Breast epithelium (tissue), 4 donors: Measurements from ENCODE around the gene SMPDL3B. TPM values are rescaled to one million over a fixed set of nuclear protein-coding genes. Genes with fewer than 3 reads are reported as not detected.

Experiments
- DNase-seq, 2 donors: peaks; one replicate each; pipeline ENCODE4 v3.0.0-alpha.2; 2019; ENCODE audit warnings: low spot score in 2 of 2
- H3K27ac ChIP-seq, 2 donors: fragments of 200-600 bp; sonication (generic) in 1 of 2; one replicate each; pipeline ENCODE4 v1.5.1; 2016 to 2019; ENCODE audit warnings: mild to moderate bottlenecking in 1 of 2
- H3K27me3 ChIP-seq, 2 donors: fragments of 200-600 bp; sonication (generic) in 1 of 2; one replicate each; pipeline versions ENCODE4 v1.5.1 to v1.6.0; 2017 to 2019; ENCODE audit warnings: control low read depth in 1 of 2, mild to moderate bottlenecking in 1 of 2
- H3K36me3 ChIP-seq: fragments of 200-600 bp; one replicate; pipeline ENCODE4 v1.5.1; 2019
- H3K4me1 ChIP-seq, 2 donors: fragments of 200-600 bp; sonication (generic); one replicate each; pipeline ENCODE4 v1.5.1; 2016 to 2019; ENCODE audit warnings: control low read depth in 1 of 2
- H3K4me3 ChIP-seq, 3 donors: fragments of 200-600 bp; sonication (generic); 1 replicate in 2 of 3; 2 replicates in 1 of 3; pipeline ENCODE4 v1.5.1; 2016 to 2019; ENCODE audit warnings: mild to moderate bottlenecking in 3 of 3, moderate library complexity in 2 of 3
- H3K9me3 ChIP-seq, 2 donors: fragments of 200-600 bp; sonication (generic) in 1 of 2; one replicate each; pipeline ENCODE4 v1.5.1; 2016 to 2019; ENCODE audit warnings: control low read depth in 1 of 2
- POLR2A ChIP-seq: fragments of 450-650 bp; IDR thresholded peaks from one replicate; pipeline ENCODE4 v1.6.1; 2016; ENCODE audit warnings: antibody characterized with exemption, mild to moderate bottlenecking, moderate library complexity
- POLR2AphosphoS5 ChIP-seq, 3 donors: sonication (generic); formaldehyde crosslinking; IDR thresholded peaks; one replicate each; pipeline ENCODE4 v1.6.1; 2017; ENCODE audit warnings: antibody characterized with exemption in 3 of 3
- intact Hi-C: fragments of 100-400 bp; cut with DNase I; formaldehyde crosslinking; loops from one replicate; pipeline ENCODE4 v1.15.1; 2023; ENCODE audit warnings: low total_unique reads
- total RNA-seq, 3 donors: library from RNA; depleted of rRNA; stranded (reverse); fragments of >200 nt; gene quantifications; one replicate each; pipeline ENCODE4 v1.1.0, GENCODE V29; 2016
- TF ChIP-seq, protein P1 (sequence below), 3 donors: fragments of 450-650 bp; IDR thresholded peaks; one replicate each; pipeline ENCODE4 v1.5.1; 2016 to 2017; ENCODE audit warnings: antibody characterized with exemption in 3 of 3, mild to moderate bottlenecking in 3 of 3, moderate library complexity in 3 of 3

SMPDL3B gene
- total RNA-seq, 3 donors from 2014 or later: 13.8 to 14.9 TPM; not detected in 1

- Histone ChIP-seq H3K4me1 (no peaks in the 10 kb centered on the region), H3K27ac (no peak overlapping the region), H3K27me3 (no peaks in the 10 kb centered on the region), H3K4me3 (no peak overlapping the region), H3K9me3 (peaks cover 0 to 5% of the 10 kb centered on the region in 2 donors), H3K36me3 (no peaks in the 10 kb centered on the region)
- DNase-seq: no peak
- TF ChIP-seq POLR2A (no peak), POLR2AphosphoS5 (IDR thresholded peaks at IDR 0.05) (no peak)
- TF ChIP-seq, protein P1, sequence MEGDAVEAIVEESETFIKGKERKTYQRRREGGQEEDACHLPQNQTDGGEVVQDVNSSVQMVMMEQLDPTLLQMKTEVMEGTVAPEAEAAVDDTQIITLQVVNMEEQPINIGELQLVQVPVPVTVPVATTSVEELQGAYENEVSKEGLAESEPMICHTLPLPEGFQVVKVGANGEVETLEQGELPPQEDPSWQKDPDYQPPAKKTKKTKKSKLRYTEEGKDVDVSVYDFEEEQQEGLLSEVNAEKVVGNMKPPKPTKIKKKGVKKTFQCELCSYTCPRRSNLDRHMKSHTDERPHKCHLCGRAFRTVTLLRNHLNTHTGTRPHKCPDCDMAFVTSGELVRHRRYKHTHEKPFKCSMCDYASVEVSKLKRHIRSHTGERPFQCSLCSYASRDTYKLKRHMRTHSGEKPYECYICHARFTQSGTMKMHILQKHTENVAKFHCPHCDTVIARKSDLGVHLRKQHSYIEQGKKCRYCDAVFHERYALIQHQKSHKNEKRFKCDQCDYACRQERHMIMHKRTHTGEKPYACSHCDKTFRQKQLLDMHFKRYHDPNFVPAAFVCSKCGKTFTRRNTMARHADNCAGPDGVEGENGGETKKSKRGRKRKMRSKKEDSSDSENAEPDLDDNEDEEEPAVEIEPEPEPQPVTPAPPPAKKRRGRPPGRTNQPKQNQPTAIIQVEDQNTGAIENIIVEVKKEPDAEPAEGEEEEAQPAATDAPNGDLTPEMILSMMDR (IDR thresholded peaks at IDR 0.05): no peak
- intact Hi-C loops: no loop called here
Measured at GRCh38 chr1:27912429-27912828, 22.4 kb upstream of the SMPDL3B start.

DNA sequence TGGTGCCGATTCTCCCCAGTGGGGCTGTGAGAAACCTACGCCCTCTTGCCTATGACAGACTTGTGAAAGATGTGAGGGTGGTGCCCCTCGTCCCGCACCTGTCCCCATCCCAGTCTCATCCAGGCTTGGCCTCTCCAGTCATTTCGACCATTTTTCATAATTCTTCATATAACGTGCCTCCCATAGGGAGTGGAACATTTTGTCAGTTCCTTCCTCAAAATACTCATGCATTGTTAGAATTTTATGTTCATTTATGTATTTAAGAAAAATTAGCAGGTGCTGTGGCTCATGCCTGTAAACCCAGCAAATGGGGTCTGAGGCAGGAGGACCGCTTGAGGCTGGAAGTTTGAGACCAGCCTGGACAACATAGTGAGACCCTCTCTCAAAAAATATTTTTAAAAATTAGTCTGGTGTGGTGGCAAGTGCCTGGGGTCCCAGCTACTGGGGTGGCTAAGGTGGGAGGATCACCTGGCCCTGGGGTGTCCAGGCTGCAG is 19.7 kb upstream of the SMPDL3B start:
- TF ChIP-seq, protein P1 (IDR thresholded peaks at IDR 0.05): no peak
- TF ChIP-seq POLR2A: no peak
- TF ChIP-seq POLR2AphosphoS5 (IDR thresholded peaks at IDR 0.05): no peak
- Histone ChIP-seq H3K36me3 (no peaks in the 10 kb centered on the region), H3K27ac (peak overlapping the region; percentile 80 to 83), H3K9me3 (peaks cover 0 to 5% of the 10 kb centered on the region in 2 donors), H3K4me3 (peak overlapping the region in 2 of 3 donors; percentile 81 to 88), H3K4me1 (no peaks in the 10 kb centered on the region), H3K27me3 (no peaks in the 10 kb centered on the region)
- no peak for DNase-seq
- intact Hi-C loops: no loop called here

GRCh38 chr1:27922272-27922671 is 12.5 kb upstream of the SMPDL3B start:
- no peaks in the 10 kb centered on the region for H3K9me3 ChIP-seq
- intact Hi-C loops: no loop called here
- H3K4me1 ChIP-seq: no peaks in the 10 kb centered on the region
- H3K27me3 ChIP-seq: no peaks in the 10 kb centered on the region
- H3K27ac ChIP-seq: no peak overlapping the region
- no peak for DNase-seq
- no peak overlapping the region for H3K4me3 ChIP-seq
- no peaks in the 10 kb centered on the region for H3K36me3 ChIP-seq
- TF ChIP-seq POLR2A (no peak), POLR2AphosphoS5 (IDR thresholded peaks at IDR 0.05) (no peak)
- TF ChIP-seq, protein P1 (IDR thresholded peaks at IDR 0.05): no peak

GRCh38 chr1:27928216-27928954 is 6.4 kb upstream of the SMPDL3B start:
- Histone ChIP-seq H3K27me3 (no peaks in the 10 kb centered on the region), H3K36me3 (no peaks in the 10 kb centered on the region), H3K27ac (no peak overlapping the region), H3K4me3 (no peak overlapping the region), H3K4me1 (no peaks in the 10 kb centered on the region), H3K9me3 (no peaks in the 10 kb centered on the region)
- DNase-seq: no peak
- intact Hi-C loops: no loop called here
- TF ChIP-seq POLR2AphosphoS5 (IDR thresholded peaks at IDR 0.05) (no peak), POLR2A (no peak)
- TF ChIP-seq, protein P1 (IDR thresholded peaks at IDR 0.05): no peak

- Histone ChIP-seq H3K27me3 (no peaks in the 10 kb centered on the region), H3K36me3 (no peaks in the 10 kb centered on the region), H3K9me3 (no peaks in the 10 kb centered on the region), H3K27ac (no peak overlapping the region), H3K4me3 (no peak overlapping the region), H3K4me1 (no peaks in the 10 kb centered on the region)
- intact Hi-C loops: no loop called here
- no peak for DNase-seq
- TF ChIP-seq, protein P1 (IDR thresholded peaks at IDR 0.05): no peak
- no peak for TF ChIP-seq POLR2AphosphoS5 (IDR thresholded peaks at IDR 0.05)
- no peak for TF ChIP-seq POLR2A
Measured at GRCh38 chr1:27931184-27931583, 3.6 kb upstream of the SMPDL3B start.
